ENCODE results near the gene TPD52L2. TPM values are rescaled to one million over a fixed set of nuclear protein-coding genes. Genes with fewer than 3 reads are reported as not detected.

TPD52L2 gene
- total RNA-seq, 1 experiment from 2014 or later, result 147 TPM

DNA sequence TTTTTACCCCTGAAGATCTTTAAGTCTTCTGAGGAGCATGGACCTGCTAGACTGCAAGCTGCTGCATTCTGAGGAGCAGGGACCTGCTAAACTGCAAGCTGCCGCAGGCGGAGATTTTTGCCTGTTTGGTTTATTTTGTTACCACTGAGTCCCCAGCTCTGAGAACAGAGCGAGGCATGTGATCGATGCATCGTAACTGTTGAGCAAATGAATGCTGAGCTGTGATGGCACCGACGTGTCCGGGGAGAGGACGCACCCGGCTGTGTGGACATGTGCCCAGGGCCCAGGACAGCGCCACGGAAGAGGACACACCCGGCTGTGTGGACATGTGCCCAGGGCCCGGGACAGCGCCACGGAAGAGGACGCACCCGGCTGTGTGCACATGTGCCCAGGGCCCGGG is 54.1 kb downstream of the TPD52L2 start:
- no peak for DNase-seq
- H3F3A ChIP-seq (ENCODE audit: low read length, unreplicated experiment), result no peaks in the 10 kb centered on the region
- H3K79me2 ChIP-seq (ENCODE audit: low read length), result peaks cover 59% of the 10 kb centered on the region
- H4K20me1 ChIP-seq (ENCODE audit: low read length), result peaks cover 5% of the 10 kb centered on the region; the same call in 1 of the 2 replicates
- H3K4me3 ChIP-seq (ENCODE audit: low read length), result no peak overlapping the region
- no peak for TF ChIP-seq EZH2 (IDR thresholded peaks at IDR 0.05; ENCODE audit: low read length, unreplicated experiment)
- TF ChIP-seq EZH2phosphoT487 (IDR thresholded peaks at IDR 0.05; ENCODE audit: borderline replicate concordance, low read length), result no peak
- TF ChIP-seq, protein P1, sequence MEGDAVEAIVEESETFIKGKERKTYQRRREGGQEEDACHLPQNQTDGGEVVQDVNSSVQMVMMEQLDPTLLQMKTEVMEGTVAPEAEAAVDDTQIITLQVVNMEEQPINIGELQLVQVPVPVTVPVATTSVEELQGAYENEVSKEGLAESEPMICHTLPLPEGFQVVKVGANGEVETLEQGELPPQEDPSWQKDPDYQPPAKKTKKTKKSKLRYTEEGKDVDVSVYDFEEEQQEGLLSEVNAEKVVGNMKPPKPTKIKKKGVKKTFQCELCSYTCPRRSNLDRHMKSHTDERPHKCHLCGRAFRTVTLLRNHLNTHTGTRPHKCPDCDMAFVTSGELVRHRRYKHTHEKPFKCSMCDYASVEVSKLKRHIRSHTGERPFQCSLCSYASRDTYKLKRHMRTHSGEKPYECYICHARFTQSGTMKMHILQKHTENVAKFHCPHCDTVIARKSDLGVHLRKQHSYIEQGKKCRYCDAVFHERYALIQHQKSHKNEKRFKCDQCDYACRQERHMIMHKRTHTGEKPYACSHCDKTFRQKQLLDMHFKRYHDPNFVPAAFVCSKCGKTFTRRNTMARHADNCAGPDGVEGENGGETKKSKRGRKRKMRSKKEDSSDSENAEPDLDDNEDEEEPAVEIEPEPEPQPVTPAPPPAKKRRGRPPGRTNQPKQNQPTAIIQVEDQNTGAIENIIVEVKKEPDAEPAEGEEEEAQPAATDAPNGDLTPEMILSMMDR (conservative IDR thresholded peaks at IDR 0.05; ENCODE audit: low read depth, low read length), result no peak
- CTCF ChIA-PET, result no interaction called here
- H3K9me3 ChIP-seq (ENCODE audit: low read length), result no peaks in the 10 kb centered on the region
- no peak overlapping the region for H3K9ac ChIP-seq (ENCODE audit: low read length)
- H2AFZ ChIP-seq (ENCODE audit: low read length), result no peak overlapping the region
- peaks cover 10% of the 10 kb centered on the region for H3K36me3 ChIP-seq (ENCODE audit: low read depth, low read length)
- no peak for ATAC-seq
- no peaks in the 10 kb centered on the region for H3K9me2 ChIP-seq (replicated peaks; ENCODE audit: low read length)
- H3K27ac ChIP-seq (ENCODE audit: low read length), result no peak overlapping the region
- H3K27me3 ChIP-seq (ENCODE audit: low read length), result no peaks in the 10 kb centered on the region
- intact Hi-C loops (cut with micrococcal nuclease), result no loop called here
- no peaks in the 10 kb centered on the region for H3K4me1 ChIP-seq (ENCODE audit: insufficient read depth, low read length)
- BruUV-seq (replicated peaks), result no TSS peak
- POLR2A ChIA-PET (ENCODE audit: unreplicated experiment), result no interaction called here
- no peak overlapping the region for H3K4me2 ChIP-seq (ENCODE audit: low read length)

DNA sequence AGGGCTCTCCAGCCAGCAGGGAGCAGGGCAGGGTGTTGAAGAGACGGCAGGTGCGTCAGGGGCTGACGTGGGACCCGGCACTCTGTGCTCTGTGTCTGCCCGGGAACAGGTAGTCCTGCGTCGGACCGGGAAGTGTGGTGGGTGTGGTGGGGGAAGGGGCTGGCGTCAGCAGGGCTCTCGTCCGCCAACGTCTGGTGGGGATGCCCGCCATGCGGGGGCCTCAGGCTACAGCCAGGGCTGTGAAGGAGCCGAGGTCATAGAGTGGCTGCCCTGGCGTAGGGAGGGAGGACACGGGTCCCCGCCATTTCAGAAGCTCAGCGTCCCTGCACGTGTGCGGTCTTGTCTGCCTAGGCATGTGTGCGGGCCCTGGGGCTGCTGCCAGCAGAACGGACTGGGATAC is 55.2 kb downstream of the TPD52L2 start:
- H3K4me1 ChIP-seq (ENCODE audit: insufficient read depth, low read length), result no peaks in the 10 kb centered on the region
- DNase-seq (no peak), ATAC-seq (no peak)
- no peaks in the 10 kb centered on the region for H3K27me3 ChIP-seq (ENCODE audit: low read length)
- H3K9me2 ChIP-seq (replicated peaks; ENCODE audit: low read length), result no peaks in the 10 kb centered on the region
- no peak overlapping the region for H3K27ac ChIP-seq (ENCODE audit: low read length)
- no peak overlapping the region for H2AFZ ChIP-seq (ENCODE audit: low read length)
- H3K9ac ChIP-seq (ENCODE audit: low read length), result no peak overlapping the region
- H3K4me2 ChIP-seq (ENCODE audit: low read length), result no peak overlapping the region
- intact Hi-C loops (cut with micrococcal nuclease), result no loop called here
- TF ChIP-seq EZH2 (IDR thresholded peaks at IDR 0.05; ENCODE audit: low read length, unreplicated experiment) (no peak), EZH2phosphoT487 (IDR thresholded peaks at IDR 0.05; ENCODE audit: borderline replicate concordance, low read length) (no peak)
- TF ChIP-seq, protein P1 (conservative IDR thresholded peaks at IDR 0.05; ENCODE audit: low read depth, low read length), result no peak
- peaks cover 54% of the 10 kb centered on the region for H3K79me2 ChIP-seq (ENCODE audit: low read length)
- H3K9me3 ChIP-seq (ENCODE audit: low read length), result no peaks in the 10 kb centered on the region
- no peaks in the 10 kb centered on the region for H4K20me1 ChIP-seq (ENCODE audit: low read length)
- peaks cover 10% of the 10 kb centered on the region for H3K36me3 ChIP-seq (ENCODE audit: low read depth, low read length)
- ChIA-PET POLR2A (ENCODE audit: unreplicated experiment) (no interaction called here), CTCF (no interaction called here)
- no peaks in the 10 kb centered on the region for H3F3A ChIP-seq (ENCODE audit: low read length, unreplicated experiment)
- H3K4me3 ChIP-seq (ENCODE audit: low read length), result no peak overlapping the region
- no TSS peak for BruUV-seq (replicated peaks)

DNA sequence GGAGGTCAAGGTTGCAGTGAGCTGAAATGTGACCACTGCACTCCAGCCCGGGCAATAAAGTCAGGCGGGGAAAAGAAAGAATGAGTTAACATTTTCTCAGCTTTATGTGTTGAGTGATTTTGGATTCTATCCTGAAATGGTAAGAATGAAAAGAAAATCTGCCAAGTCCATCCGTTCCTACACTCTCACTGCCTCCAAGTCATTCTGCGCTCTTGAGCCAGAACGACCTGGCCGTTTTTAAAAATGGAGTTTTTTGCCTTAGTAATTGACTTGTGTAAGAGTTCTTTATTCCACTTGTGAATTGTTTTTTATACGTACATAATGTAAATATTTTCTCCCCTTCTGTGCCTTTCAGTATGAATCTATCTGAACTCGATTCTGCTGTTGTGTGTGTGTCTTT is 58.6 kb downstream of the TPD52L2 start:
- ChIA-PET POLR2A (ENCODE audit: unreplicated experiment) (no interaction called here), CTCF (no interaction called here)
- Histone ChIP-seq H3K79me2 (ENCODE audit: low read length) (peaks cover 35% of the 10 kb centered on the region), H3K27ac (ENCODE audit: low read length) (no peak overlapping the region), H3K4me1 (ENCODE audit: insufficient read depth, low read length) (no peaks in the 10 kb centered on the region), H3K9ac (ENCODE audit: low read length) (no peak overlapping the region), H3K9me3 (ENCODE audit: low read length) (no peaks in the 10 kb centered on the region), H3K4me2 (ENCODE audit: low read length) (no peak overlapping the region), H4K20me1 (ENCODE audit: low read length) (no peaks in the 10 kb centered on the region), H3K4me3 (ENCODE audit: low read length) (no peak overlapping the region), H3K36me3 (ENCODE audit: low read depth, low read length) (peaks cover 8% of the 10 kb centered on the region), H3F3A (ENCODE audit: low read length, unreplicated experiment) (no peaks in the 10 kb centered on the region), H2AFZ (ENCODE audit: low read length) (no peak overlapping the region), H3K9me2 (replicated peaks; ENCODE audit: low read length) (no peaks in the 10 kb centered on the region), H3K27me3 (ENCODE audit: low read length) (no peaks in the 10 kb centered on the region)
- TF ChIP-seq, protein P1 (conservative IDR thresholded peaks at IDR 0.05; ENCODE audit: low read depth, low read length), result no peak
- intact Hi-C loops (cut with micrococcal nuclease), result no loop called here
- no peak for ATAC-seq
- BruUV-seq (replicated peaks), result no TSS peak
- no peak for DNase-seq

All from PC-3 (cell line).